ENCODE data around the gene ZNF566. TPM values are rescaled to one million over a fixed set of nuclear protein-coding genes. Genes with fewer than 3 reads are reported as not detected.

ZNF566 gene
- total and polyA plus RNA-seq, 2 of the 13 experiments (the other 11 are each of a cell fraction or from before 2014, with no cell fraction given), result 4.8 to 13.7 TPM

DNA sequence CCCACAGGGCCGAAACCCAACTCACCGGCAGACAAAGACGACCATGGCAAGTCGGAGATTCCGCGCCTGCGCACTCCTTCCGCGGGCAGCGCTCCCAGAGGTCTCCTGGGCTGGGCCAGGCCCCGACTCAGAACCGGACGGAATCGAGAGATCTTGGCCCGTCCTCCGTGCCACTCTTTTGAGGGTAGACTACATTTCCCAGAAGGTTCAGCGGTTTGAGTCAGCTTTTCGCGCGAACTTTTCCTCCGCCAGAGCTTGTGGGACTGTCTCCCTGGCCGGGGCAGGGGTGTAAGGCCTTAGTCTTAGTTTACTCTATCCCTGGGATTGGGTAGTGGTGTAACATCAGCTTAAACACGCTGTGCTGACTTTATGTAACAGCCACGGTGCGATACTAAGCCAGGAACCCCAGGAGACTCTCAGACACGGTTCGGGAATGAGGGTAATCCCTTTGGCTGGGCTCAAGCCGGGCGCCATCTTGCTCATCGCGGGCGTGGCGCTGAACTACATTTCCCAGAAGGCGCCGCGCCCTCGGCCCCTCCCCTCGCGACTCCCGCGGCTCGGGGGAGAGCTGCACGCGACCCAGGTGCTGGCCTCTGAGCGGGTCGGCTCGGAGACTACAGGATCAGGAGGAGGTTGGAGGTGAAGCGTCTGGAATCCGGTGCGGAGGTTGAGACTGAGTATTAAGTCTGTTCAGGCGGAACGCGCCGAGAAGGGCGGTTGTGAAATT lies 39.0 kb upstream of the ZNF566 start, which contains the start of gene ZNF260 (continued):
- TF ChIP-seq, protein P1, sequence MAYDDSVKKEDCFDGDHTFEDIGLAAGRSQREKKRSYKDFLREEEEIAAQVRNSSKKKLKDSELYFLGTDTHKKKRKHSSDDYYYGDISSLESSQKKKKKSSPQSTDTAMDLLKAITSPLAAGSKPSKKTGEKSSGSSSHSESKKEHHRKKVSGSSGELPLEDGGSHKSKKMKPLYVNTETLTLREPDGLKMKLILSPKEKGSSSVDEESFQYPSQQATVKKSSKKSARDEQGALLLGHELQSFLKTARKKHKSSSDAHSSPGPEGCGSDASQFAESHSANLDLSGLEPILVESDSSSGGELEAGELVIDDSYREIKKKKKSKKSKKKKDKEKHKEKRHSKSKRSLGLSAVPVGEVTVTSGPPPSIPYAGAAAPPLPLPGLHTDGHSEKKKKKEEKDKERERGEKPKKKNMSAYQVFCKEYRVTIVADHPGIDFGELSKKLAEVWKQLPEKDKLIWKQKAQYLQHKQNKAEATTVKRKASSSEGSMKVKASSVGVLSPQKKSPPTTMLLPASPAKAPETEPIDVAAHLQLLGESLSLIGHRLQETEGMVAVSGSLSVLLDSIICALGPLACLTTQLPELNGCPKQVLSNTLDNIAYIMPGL (CRISPR knock-in tag; IDR thresholded peaks at IDR 0.05; ENCODE audit: borderline replicate concordance in 1 of 2, low read depth in 1 of 2), result peak in 1 of 2 experiments; percentile 22; a peak in 2 of 4 replicates
- no peak for TF ChIP-seq FOXM1 (CRISPR knock-in tag; IDR thresholded peaks at IDR 0.05)
- no peak for TF ChIP-seq EZH2 (conservative IDR thresholded peaks at IDR 0.05; ENCODE audit: low read depth, low read length)
- no peak for TF ChIP-seq PHF5A (CRISPR knock-in tag; IDR thresholded peaks at IDR 0.05; ENCODE audit: low read depth, unreplicated experiment)
- TF ChIP-seq ZBTB8A (CRISPR knock-in tag; IDR thresholded peaks at IDR 0.05; ENCODE audit: borderline replicate concordance, low read depth), result no peak
- peak; percentile 85 for TF ChIP-seq POLR2G (IDR thresholded peaks at IDR 0.05; ENCODE audit: low read depth, low read length)
- TF ChIP-seq CEBPG (CRISPR knock-in tag; IDR thresholded peaks at IDR 0.05), result no peak
- TF ChIP-seq, protein P2, sequence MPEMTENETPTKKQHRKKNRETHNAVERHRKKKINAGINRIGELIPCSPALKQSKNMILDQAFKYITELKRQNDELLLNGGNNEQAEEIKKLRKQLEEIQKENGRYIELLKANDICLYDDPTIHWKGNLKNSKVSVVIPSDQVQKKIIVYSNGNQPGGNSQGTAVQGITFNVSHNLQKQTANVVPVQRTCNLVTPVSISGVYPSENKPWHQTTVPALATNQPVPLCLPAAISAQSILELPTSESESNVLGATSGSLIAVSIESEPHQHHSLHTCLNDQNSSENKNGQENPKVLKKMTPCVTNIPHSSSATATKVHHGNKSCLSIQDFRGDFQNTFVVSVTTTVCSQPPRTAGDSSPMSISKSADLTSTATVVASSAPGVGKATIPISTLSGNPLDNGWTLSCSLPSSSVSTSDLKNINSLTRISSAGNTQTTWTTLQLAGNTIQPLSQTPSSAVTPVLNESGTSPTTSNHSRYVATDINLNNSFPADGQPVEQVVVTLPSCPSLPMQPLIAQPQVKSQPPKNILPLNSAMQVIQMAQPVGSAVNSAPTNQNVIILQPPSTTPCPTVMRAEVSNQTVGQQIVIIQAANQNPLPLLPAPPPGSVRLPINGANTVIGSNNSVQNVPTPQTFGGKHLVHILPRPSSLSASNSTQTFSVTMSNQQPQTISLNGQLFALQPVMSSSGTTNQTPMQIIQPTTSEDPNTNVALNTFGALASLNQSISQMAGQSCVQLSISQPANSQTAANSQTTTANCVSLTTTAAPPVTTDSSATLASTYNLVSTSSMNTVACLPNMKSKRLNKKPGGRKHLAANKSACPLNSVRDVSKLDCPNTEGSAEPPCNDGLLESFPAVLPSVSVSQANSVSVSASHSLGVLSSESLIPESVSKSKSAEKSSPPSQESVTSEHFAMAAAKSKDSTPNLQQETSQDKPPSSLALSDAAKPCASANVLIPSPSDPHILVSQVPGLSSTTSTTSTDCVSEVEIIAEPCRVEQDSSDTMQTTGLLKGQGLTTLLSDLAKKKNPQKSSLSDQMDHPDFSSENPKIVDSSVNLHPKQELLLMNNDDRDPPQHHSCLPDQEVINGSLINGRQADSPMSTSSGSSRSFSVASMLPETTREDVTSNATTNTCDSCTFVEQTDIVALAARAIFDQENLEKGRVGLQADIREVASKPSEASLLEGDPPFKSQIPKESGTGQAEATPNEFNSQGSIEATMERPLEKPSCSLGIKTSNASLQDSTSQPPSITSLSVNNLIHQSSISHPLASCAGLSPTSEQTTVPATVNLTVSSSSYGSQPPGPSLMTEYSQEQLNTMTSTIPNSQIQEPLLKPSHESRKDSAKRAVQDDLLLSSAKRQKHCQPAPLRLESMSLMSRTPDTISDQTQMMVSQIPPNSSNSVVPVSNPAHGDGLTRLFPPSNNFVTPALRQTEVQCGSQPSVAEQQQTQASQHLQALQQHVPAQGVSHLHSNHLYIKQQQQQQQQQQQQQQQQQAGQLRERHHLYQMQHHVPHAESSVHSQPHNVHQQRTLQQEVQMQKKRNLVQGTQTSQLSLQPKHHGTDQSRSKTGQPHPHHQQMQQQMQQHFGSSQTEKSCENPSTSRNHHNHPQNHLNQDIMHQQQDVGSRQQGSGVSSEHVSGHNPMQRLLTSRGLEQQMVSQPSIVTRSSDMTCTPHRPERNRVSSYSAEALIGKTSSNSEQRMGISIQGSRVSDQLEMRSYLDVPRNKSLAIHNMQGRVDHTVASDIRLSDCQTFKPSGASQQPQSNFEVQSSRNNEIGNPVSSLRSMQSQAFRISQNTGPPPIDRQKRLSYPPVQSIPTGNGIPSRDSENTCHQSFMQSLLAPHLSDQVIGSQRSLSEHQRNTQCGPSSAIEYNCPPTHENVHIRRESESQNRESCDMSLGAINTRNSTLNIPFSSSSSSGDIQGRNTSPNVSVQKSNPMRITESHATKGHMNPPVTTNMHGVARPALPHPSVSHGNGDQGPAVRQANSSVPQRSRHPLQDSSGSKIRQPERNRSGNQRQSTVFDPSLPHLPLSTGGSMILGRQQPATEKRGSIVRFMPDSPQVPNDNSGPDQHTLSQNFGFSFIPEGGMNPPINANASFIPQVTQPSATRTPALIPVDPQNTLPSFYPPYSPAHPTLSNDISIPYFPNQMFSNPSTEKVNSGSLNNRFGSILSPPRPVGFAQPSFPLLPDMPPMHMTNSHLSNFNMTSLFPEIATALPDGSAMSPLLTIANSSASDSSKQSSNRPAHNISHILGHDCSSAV (CRISPR knock-in tag; IDR thresholded peaks at IDR 0.05; ENCODE audit: borderline replicate concordance), result no peak
- no peak for TF ChIP-seq RORA (CRISPR knock-in tag; IDR thresholded peaks at IDR 0.05)
- no peak for TF ChIP-seq POLR2AphosphoS2 (IDR thresholded peaks at IDR 0.05; ENCODE audit: low read depth, low read length)
- peak; percentile 24; the same call in 1 of the 2 replicates for TF ChIP-seq ZNF274 (CRISPR knock-in tag; IDR thresholded peaks at IDR 0.05)
- no peak for TF ChIP-seq ARID2 (CRISPR knock-in tag; IDR thresholded peaks at IDR 0.05; ENCODE audit: borderline replicate concordance)
- TF ChIP-seq ISX (CRISPR knock-in tag; conservative IDR thresholded peaks at IDR 0.05), result no peak; the same call in 1 of the 2 replicates
- no peak for TF ChIP-seq PAF1 (CRISPR knock-in tag; IDR thresholded peaks at IDR 0.05)
- no peak for TF ChIP-seq GTF2F1 (IDR thresholded peaks at IDR 0.05; ENCODE audit: low read length)
- TF ChIP-seq ZNF296 (CRISPR knock-in tag; conservative IDR thresholded peaks at IDR 0.05), result peak; percentile 28; the same call in 1 of the 2 replicates
- TF ChIP-seq, protein P3, sequence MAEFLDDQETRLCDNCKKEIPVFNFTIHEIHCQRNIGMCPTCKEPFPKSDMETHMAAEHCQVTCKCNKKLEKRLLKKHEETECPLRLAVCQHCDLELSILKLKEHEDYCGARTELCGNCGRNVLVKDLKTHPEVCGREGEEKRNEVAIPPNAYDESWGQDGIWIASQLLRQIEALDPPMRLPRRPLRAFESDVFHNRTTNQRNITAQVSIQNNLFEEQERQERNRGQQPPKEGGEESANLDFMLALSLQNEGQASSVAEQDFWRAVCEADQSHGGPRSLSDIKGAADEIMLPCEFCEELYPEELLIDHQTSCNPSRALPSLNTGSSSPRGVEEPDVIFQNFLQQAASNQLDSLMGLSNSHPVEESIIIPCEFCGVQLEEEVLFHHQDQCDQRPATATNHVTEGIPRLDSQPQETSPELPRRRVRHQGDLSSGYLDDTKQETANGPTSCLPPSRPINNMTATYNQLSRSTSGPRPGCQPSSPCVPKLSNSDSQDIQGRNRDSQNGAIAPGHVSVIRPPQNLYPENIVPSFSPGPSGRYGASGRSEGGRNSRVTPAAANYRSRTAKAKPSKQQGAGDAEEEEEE (CRISPR knock-in tag; IDR thresholded peaks at IDR 0.05; ENCODE audit: borderline replicate concordance), result no peak
